ENCODE measurements around the gene RIPK3.

DNA sequence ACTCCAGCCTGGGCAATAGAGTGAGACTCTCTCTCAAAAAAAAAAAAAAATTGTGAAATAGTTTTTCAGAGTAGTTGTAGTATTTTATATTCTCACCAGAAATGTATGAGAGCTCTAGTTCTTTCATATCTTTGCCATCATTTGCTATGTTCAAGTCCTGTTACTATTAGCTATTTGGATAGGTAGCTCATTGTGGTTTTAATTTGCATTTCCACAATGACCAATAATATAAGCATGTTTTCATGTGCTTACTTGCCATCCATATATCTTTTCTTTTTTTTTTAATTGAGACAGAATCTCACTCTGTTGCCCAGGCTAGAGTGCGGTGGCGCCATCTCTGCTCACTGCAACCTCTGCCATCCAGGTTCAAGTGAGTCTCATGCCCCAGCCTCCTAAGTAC is 8.4 kb upstream of the RIPK3 start:
- TF ChIP-seq POLR2A (IDR thresholded peaks at IDR 0.05) (no peak), CTCF (IDR thresholded peaks at IDR 0.05) (no peak), POLR2AphosphoS5 (IDR thresholded peaks at IDR 0.05) (no peak)

All from prostate gland (tissue), 2 donors.